PFSK-1 (cell line): Measurements from ENCODE around the gene CEP72.

Source experiments
- FOXP2 ChIP-seq: optimal IDR thresholded peaks from 2 replicates; pipeline ENCODE3; 2011; ENCODE audit warnings: borderline replicate concordance, control low read depth, inconsistent platforms; ENCODE audit not compliant: insufficient read depth; ENCODE audit errors: extremely low read length, extremely low read depth
- POLR2AphosphoS5 ChIP-seq: IDR thresholded peaks from 2 replicates; pipeline ENCODE4 v1.6.1; 2012; ENCODE audit warnings: low read depth, mild to moderate bottlenecking, control low read depth, low read length, moderate library complexity
- SIN3A ChIP-seq: IDR thresholded peaks from 2 replicates; pipeline ENCODE4 v1.6.1; 2012; ENCODE audit warnings: mild to moderate bottlenecking, low read length, moderate library complexity, borderline replicate concordance; ENCODE audit not compliant: insufficient read depth
- TAF1 ChIP-seq: IDR thresholded peaks from 2 replicates; pipeline ENCODE4 v1.6.1; 2012; ENCODE audit warnings: low read length, control low read depth, borderline replicate concordance; ENCODE audit not compliant: insufficient read depth
- TF ChIP-seq, protein P1 (sequence below), 2 experiments: IDR thresholded peaks; 2 replicates each; pipeline versions ENCODE4 v1.6.1 to v1.8.0; 2011 to 2012; ENCODE audit warnings: low read depth in 2 of 2, low read length in 2 of 2, control low read depth in 1 of 2, inconsistent platforms in 1 of 2, mild to moderate bottlenecking in 1 of 2, moderate library complexity in 1 of 2; ENCODE audit not compliant: insufficient read depth in 1 of 2

CEP72 gene

DNA sequence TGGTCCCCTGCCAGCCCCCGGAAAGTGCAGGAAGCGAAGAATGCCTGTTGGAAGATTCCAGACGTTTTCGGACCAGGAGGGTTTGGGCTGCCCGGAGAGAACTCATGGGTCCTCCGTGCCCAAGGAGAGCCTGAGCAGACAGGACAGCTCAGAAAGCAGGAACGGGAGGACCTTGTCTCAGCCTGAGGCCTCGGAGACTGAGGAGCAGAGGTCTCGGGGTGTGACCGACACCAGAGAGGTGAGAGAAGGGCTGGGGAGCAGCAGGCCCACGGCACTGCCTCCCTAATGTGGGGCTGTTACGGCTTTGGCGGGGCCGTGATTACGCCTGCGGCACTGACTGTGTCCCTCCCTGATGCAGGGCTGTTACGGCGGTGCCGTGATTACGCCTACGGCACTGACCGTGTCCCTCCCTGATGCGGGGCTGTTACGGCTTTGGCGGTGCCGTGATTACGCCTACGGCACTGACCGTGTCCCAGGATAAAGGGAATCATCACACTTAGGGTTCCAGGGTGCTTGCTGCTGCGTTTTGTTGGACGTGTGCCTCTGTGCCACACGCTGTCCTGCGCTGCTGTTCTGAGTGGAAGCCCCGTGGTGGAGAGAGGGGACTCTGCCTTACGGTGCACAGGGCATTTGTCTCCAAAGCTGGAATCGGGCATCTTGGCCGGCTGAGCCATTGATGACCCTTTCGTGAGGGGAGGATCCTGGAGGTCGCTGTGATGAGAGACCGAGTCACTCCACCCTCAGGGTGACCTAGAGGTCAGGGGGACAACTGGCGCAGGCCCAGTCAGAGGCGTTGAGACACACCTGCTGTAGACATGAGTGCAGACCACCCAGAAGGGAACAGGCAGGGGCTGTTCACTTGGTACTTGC is 25.7 kb downstream of the CEP72 start:
- TF ChIP-seq FOXP2 (no peak), POLR2AphosphoS5 (no peak), SIN3A (no peak), TAF1 (no peak)
- TF ChIP-seq, protein P1, sequence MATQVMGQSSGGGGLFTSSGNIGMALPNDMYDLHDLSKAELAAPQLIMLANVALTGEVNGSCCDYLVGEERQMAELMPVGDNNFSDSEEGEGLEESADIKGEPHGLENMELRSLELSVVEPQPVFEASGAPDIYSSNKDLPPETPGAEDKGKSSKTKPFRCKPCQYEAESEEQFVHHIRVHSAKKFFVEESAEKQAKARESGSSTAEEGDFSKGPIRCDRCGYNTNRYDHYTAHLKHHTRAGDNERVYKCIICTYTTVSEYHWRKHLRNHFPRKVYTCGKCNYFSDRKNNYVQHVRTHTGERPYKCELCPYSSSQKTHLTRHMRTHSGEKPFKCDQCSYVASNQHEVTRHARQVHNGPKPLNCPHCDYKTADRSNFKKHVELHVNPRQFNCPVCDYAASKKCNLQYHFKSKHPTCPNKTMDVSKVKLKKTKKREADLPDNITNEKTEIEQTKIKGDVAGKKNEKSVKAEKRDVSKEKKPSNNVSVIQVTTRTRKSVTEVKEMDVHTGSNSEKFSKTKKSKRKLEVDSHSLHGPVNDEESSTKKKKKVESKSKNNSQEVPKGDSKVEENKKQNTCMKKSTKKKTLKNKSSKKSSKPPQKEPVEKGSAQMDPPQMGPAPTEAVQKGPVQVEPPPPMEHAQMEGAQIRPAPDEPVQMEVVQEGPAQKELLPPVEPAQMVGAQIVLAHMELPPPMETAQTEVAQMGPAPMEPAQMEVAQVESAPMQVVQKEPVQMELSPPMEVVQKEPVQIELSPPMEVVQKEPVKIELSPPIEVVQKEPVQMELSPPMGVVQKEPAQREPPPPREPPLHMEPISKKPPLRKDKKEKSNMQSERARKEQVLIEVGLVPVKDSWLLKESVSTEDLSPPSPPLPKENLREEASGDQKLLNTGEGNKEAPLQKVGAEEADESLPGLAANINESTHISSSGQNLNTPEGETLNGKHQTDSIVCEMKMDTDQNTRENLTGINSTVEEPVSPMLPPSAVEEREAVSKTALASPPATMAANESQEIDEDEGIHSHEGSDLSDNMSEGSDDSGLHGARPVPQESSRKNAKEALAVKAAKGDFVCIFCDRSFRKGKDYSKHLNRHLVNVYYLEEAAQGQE (IDR thresholded peaks at IDR 0.05; ENCODE audit: insufficient read depth in 1 of 2, low read depth in 2 of 2, low read length in 2 of 2), result no peak

DNA sequence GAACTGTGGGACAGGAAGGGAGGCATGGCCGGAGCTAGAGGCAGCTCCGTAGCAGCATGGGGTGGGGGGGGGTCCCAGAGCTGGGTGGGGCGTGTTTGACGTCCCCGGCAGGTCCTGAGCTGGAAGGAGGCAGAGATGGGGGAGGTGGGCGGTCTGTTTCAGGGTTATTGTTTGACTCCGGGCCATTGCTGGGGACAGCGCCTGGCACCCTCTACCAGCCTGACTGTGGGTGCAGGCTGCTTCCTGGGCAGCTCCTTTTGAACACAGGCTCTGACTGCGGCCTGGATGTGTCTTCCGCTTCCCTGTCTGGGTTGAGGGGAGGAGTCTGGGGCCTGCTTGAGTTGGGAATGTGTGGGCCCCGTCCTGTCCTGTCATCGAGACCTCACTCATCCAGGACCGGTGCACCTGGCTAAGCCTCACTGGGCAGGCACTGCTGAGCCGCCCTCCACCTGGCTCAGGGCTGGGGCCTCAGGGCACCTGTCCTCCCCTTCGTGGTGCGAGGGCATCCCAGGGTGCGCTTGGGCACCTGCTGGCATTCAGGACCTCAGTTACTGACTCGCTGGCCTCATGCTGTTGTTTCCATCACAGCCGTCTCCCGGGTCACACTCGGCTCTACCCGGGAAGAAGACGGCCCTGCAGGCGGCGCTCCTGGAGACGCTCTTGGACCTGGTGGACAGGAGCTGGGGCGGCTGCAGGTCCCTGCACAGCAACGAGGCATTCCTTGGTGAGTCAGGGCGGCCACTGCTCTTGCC is 26.5 kb downstream of the CEP72 start:
- TF ChIP-seq TAF1, result no peak
- no peak for TF ChIP-seq FOXP2
- no peak for TF ChIP-seq POLR2AphosphoS5
- TF ChIP-seq SIN3A, result no peak
- TF ChIP-seq, protein P1 (IDR thresholded peaks at IDR 0.05; ENCODE audit: insufficient read depth in 1 of 2, low read depth in 2 of 2, low read length in 2 of 2), result no peak

DNA sequence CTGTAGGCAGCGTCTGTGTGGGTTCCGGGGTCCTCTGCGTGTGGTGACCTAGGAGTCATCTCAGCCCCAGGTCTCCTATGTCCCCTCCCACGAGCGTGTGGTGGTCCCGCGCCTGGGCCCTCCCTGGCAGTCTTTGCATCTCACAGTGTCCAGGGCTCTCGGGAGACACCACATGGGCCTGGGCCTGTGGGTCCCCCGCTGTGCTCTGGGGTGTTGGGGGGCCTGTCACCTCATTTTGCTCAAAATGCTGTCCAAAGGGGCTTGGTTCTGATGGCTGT is 27.1 kb downstream of the CEP72 start:
- TF ChIP-seq FOXP2 (no peak), POLR2AphosphoS5 (no peak), TAF1 (no peak), SIN3A (no peak)
- TF ChIP-seq, protein P1 (IDR thresholded peaks at IDR 0.05; ENCODE audit: insufficient read depth in 1 of 2, low read depth in 2 of 2, low read length in 2 of 2), result no peak

DNA sequence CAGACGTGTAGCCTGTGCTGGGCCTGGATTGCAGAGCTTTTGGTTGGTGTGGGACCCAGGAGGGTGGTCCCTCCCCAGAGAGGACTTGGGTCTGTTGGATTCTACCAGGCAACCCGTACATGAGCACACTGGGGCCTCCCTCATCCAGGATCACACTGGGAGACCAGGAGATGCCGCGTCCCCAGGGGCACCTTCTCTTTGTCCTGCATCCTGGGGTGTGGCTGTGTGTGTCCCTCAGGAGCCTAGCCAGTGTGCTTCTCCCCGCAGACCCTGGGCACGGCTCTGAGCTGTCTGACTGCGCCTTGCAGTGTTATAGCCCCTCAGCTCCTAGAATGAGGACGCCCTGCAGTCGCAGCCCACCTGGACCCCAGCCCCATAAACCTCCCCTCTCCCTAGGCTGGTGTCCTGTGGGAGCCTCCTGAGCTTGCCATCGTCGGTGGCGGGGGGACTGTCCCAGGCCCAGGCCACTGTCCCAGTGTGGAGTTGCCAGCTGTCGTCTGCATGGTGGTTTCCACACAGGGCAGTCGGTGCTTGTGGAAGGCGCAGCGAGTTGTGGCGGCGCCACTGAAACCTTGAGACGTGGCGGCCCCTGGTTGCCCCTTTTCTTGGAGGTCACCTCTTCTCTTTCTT is 27.6 kb downstream of the CEP72 start:
- TF ChIP-seq TAF1, result no peak
- TF ChIP-seq FOXP2, result no peak
- no peak for TF ChIP-seq POLR2AphosphoS5
- TF ChIP-seq SIN3A, result no peak
- TF ChIP-seq, protein P1 (IDR thresholded peaks at IDR 0.05; ENCODE audit: insufficient read depth in 1 of 2, low read depth in 2 of 2, low read length in 2 of 2), result no peak
